GM19025 (cell line): ENCODE results near the gene MIA2.
"Not testable (repeated sequence)": the region's sequence is repeated elsewhere in the genome, so short reads cannot be mapped to it uniquely, and the experiment has no call there.

Experiments used
- ATAC-seq: cut with Tn5 transposase; IDR thresholded peaks from one replicate; pipeline ENCODE4 v1.9.1; 2021; ENCODE audit warnings: mild to moderate bottlenecking, low read depth, moderate library complexity; ENCODE audit not compliant: unreplicated experiment

MIA2 gene

GRCh38 chr14:39320318-39320717, 86.6 kb downstream of the MIA2 start:
- ATAC-seq: no peak

- ATAC-seq: no peak
Observed at GRCh38 chr14:39322807-39323206, 89.1 kb downstream of the MIA2 start.

- no peak for ATAC-seq
Observed at GRCh38 chr14:39324097-39324496, 90.4 kb downstream of the MIA2 start.

GRCh38 chr14:39339003-39339402, 105.3 kb downstream of the MIA2 start:
- ATAC-seq: no peak

GRCh38 chr14:39341126-39341525, 107.4 kb downstream of the MIA2 start:
- ATAC-seq: not testable (repeated sequence)

GRCh38 chr14:39342768-39343167, 109.1 kb downstream of the MIA2 start:
- ATAC-seq: no peak

GRCh38 chr14:39343614-39344013, 109.9 kb downstream of the MIA2 start:
- no peak for ATAC-seq

GRCh38 chr14:39350866-39351265, 117.2 kb downstream of the MIA2 start:
- no peak for ATAC-seq

- ATAC-seq: no peak
Observed at GRCh38 chr14:39351708-39352107, 118.0 kb downstream of the MIA2 start.

GRCh38 chr14:39359069-39359468, 125.4 kb downstream of the MIA2 start:
- not testable (repeated sequence) for ATAC-seq

- ATAC-seq: no peak
Observed at GRCh38 chr14:39360316-39360715, 126.6 kb downstream of the MIA2 start.

GRCh38 chr14:39361556-39361955, 127.8 kb downstream of the MIA2 start:
- ATAC-seq: not testable (repeated sequence)

- no peak for ATAC-seq
Observed at GRCh38 chr14:39364509-39364908, 130.8 kb downstream of the MIA2 start.

- ATAC-seq: no peak
Observed at GRCh38 chr14:39365354-39365753, 131.6 kb downstream of the MIA2 start.

- ATAC-seq: no peak
Observed at GRCh38 chr14:39366460-39367386, 133.0 kb downstream of the MIA2 start.

GRCh38 chr14:39367387-39367751, 133.7 kb downstream of the MIA2 start:
- no peak for ATAC-seq

GRCh38 chr14:39368261-39368959, 134.7 kb downstream of the MIA2 start:
- ATAC-seq: no peak

GRCh38 chr14:39369029-39369428, 135.3 kb downstream of the MIA2 start:
- no peak for ATAC-seq

GRCh38 chr14:39370415-39370814, 136.7 kb downstream of the MIA2 start:
- ATAC-seq: no peak

- ATAC-seq: no peak
Observed at GRCh38 chr14:39372656-39373055, 138.9 kb downstream of the MIA2 start.

- ATAC-seq: no peak
Observed at GRCh38 chr14:39374851-39375250, 141.1 kb downstream of the MIA2 start.
